ENCODE measurements around the gene CDH20.

The CDH20 gene

GRCh38 chr18:61544178-61544577 lies 210.9 kb downstream of the CDH20 start:
- no peak for DNase-seq
- TF ChIP-seq POLR2A (IDR thresholded peaks at IDR 0.05; ENCODE audit: low read length) (no peak), GATA1 (IDR thresholded peaks at IDR 0.05; ENCODE audit: low read depth, low read length) (no peak)

- DNase-seq: no peak
Measured at GRCh38 chr18:61545281-61546245, 212.3 kb downstream of the CDH20 start.

DNA sequence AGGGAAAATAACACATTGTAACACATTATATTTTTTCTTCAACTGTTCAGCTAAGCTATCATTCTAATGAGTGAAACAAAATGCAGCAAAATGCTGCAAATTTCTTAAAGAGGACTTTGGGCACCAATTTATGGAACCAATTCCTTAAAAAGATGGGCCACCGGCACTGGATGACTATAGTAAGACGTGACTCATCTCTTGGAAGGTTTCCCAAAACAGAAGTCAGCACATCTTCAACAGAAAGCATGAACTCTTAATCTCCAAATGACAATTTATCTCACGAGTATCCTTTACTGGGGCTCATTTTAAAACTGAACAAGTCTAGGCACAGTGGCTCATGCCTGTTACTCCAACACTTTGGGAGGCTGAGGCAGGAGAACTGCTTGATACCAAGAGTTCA lies 213.4 kb downstream of the CDH20 start:
- peak in 1 of 2 experiments; percentile 20 for DNase-seq
- TF ChIP-seq POLR2A (IDR thresholded peaks at IDR 0.05; ENCODE audit: low read length): no peak
- TF ChIP-seq GATA1 (IDR thresholded peaks at IDR 0.05; ENCODE audit: low read depth, low read length): no peak

More at GRCh38 chr18:61545281-61546245, 212.3 kb downstream of the CDH20 start:
- no peak for TF ChIP-seq GATA1 (IDR thresholded peaks at IDR 0.05; ENCODE audit: low read depth, low read length)
- TF ChIP-seq POLR2A (IDR thresholded peaks at IDR 0.05; ENCODE audit: low read length): no peak

DNA sequence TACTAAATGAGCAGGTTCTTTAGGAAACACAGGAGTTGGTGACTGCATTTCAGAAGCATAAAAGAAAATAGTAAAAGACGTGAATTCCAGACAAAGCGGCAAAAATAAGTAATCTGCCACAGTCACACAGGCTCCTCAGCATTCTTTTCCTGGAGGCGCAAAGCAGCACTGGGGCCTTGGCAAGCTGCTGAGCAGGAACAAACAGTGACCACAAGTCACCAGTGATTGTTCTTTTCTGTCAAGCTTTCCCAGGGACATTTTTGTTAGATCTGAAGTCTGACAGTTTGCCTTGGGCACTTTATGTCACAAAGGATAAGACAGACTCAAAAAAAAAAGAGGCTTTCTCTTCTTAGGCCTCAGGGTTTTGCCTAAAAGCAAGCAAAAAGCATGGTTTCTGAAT lies 216.2 kb downstream of the CDH20 start:
- TF ChIP-seq GATA1 (IDR thresholded peaks at IDR 0.05; ENCODE audit: low read depth, low read length) (no peak), POLR2A (IDR thresholded peaks at IDR 0.05; ENCODE audit: low read length) (no peak)
- no peak for DNase-seq

DNA sequence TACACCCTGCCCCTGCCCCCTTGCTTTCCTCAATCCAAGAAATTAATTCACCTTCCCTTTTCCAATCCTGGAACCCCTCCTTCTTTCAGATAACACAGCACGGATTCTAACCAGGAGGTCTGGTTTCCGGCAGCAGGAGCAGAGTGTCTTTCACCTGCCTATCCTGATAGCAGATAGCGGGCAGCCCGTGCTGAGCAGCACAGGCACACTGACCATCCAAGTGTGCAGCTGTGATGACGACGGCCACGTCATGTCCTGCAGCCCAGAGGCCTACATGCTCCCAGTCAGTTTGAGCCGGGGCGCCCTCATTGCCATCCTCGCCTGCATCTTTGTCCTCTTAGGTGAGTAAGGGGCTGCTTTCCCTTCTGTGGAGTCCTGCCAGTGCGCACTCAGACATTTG lies 216.7 kb downstream of the CDH20 start:
- DNase-seq: no peak
- TF ChIP-seq POLR2A (IDR thresholded peaks at IDR 0.05; ENCODE audit: low read length) (no peak), GATA1 (IDR thresholded peaks at IDR 0.05; ENCODE audit: low read depth, low read length) (no peak)

DNA sequence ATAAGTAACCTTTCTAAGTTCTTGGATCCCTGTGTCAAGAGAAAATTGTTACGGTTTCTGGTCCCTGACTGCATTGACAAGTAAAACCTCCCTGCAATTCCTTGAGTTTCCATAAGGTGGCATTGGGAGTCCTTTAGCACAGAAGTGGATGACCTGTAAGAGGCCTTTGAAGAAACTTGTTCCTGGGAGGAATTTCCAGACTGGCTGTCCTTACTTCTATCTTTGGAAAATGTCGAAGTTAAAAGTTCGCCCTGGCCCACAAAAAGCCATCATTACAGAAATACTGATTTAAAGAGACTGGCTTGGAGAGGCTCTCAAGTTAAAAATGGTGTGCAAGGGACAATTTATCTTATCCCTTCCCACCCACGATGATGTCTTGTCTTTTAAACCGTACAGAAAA lies 218.4 kb downstream of the CDH20 start:
- peak; percentile 58 to 75 for DNase-seq
- TF ChIP-seq GATA1 (IDR thresholded peaks at IDR 0.05; ENCODE audit: low read depth, low read length) (no peak), POLR2A (IDR thresholded peaks at IDR 0.05; ENCODE audit: low read length) (no peak)

GRCh38 chr18:61553045-61553659 lies 219.9 kb downstream of the CDH20 start:
- no peak for DNase-seq
- TF ChIP-seq GATA1 (IDR thresholded peaks at IDR 0.05; ENCODE audit: low read depth, low read length) (no peak), POLR2A (IDR thresholded peaks at IDR 0.05; ENCODE audit: low read length) (no peak)

DNA sequence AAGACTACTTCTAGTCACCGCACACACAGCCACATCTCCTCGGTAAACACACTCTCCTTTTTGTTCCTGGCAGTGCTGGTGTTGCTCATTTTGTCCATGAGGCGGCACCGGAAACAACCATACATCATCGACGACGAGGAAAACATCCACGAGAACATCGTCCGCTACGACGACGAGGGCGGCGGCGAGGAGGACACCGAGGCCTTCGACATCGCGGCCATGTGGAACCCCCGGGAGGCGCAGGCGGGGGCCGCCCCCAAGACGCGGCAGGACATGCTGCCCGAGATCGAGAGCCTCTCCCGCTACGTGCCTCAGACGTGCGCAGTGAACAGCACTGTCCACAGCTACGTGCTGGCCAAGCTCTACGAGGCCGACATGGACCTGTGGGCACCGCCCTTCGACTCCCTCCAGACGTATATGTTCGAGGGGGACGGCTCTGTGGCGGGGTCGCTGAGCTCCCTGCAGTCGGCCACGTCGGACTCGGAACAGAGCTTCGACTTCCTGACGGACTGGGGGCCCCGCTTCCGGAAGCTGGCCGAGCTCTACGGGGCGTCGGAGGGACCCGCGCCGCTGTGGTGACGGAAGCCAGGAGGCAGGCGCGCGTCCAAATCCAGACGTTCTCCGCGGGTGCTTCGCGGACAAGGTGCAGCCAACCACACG lies 221.0 kb downstream of the CDH20 start:
- TF ChIP-seq POLR2A (IDR thresholded peaks at IDR 0.05; ENCODE audit: low read length): no peak
- TF ChIP-seq GATA1 (IDR thresholded peaks at IDR 0.05; ENCODE audit: low read depth, low read length): no peak
- no peak for DNase-seq

- no peak for DNase-seq
- no peak for TF ChIP-seq GATA1 (IDR thresholded peaks at IDR 0.05; ENCODE audit: low read depth, low read length)
- TF ChIP-seq POLR2A (IDR thresholded peaks at IDR 0.05; ENCODE audit: low read length): no peak
Measured at GRCh38 chr18:61554946-61555361, 221.7 kb downstream of the CDH20 start.

DNA sequence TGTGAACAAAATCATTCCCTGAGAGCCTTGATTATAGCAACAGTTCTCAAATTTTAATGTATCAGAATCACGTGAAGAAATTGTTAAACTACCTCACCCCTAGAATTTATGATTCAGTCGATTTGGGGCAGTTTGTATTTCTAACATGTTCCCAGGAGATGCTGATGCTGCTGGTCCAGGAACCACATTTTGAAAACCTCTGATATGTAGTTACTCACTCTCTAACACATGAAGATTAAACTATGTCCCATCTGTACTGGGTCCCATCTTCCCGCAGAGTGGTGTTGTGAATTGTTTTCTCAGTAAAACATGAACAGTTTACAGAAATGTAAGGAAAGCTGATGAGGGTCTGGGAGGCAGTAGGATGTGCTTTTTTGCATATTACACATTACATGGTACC lies 223.1 kb downstream of the CDH20 start:
- DNase-seq: no peak
- TF ChIP-seq GATA1 (IDR thresholded peaks at IDR 0.05; ENCODE audit: low read depth, low read length) (no peak), POLR2A (IDR thresholded peaks at IDR 0.05; ENCODE audit: low read length) (no peak)

DNA sequence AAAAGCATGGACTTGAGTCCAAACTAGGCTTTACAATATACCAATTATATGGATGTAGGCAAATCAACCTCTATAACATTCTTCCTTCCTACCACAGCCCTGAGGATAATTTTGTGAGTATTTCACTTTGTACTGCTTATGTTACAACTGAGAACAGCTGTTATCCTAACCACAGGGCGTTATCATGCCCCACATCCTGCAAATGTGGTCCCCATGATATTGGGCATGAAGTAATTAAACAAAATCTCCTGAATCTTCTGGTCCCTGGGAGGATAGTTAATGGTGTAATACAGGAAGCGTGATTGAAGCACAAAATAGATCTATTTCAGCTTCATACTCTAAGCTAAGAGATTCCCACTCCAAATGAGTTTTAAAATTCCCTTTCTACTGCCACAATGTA lies 223.6 kb downstream of the CDH20 start:
- no peak for TF ChIP-seq GATA1 (IDR thresholded peaks at IDR 0.05; ENCODE audit: low read depth, low read length)
- no peak for TF ChIP-seq POLR2A (IDR thresholded peaks at IDR 0.05; ENCODE audit: low read length)
- no peak for DNase-seq

- TF ChIP-seq GATA1 (IDR thresholded peaks at IDR 0.05; ENCODE audit: low read depth, low read length) (no peak), POLR2A (IDR thresholded peaks at IDR 0.05; ENCODE audit: low read length) (no peak)
Measured at GRCh38 chr18:61569176-61569892, 236.1 kb downstream of the CDH20 start.

DNA sequence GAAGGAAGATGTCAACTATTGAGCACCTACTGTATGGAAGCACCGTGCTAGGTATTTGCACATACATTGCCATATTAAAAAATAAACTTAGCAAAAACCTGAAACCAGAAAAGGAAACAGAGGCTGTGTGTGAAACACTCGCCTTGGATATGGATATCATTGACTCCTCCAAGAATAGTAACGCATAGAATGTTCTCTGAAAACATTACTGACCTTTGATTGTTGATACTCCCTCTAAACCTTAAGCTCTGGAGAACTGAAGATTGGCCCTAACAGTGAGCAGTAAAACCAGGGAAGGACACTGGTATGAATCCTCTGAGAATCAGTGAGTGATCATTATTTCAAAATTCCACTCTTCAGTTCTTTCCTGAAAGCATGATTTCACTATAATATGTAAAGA lies 236.8 kb downstream of the CDH20 start:
- no peak for DNase-seq
- TF ChIP-seq POLR2A (IDR thresholded peaks at IDR 0.05; ENCODE audit: low read length) (no peak), GATA1 (IDR thresholded peaks at IDR 0.05; ENCODE audit: low read depth, low read length) (no peak)

More at GRCh38 chr18:61569176-61569892, 236.1 kb downstream of the CDH20 start:
- no peak for DNase-seq
